Cardiac fibroblast (primary cell): ENCODE measurements around the gene CCZ1.
A peak's percentile ranks its signal among the peaks of the same experiment; 100 is the strongest.
"Not testable (repeated sequence)": the region's sequence is repeated elsewhere in the genome, so short reads cannot be mapped to it uniquely, and the experiment has no call there.

ENCODE experiments used
- DNase-seq, 2 donors: peaks; one replicate each; pipeline versions ENCODE4 v3.0.0 to v3.0.0-alpha.2; 2010; ENCODE audit warnings: low read depth in 2 of 2
- H3K4me3 ChIP-seq, 2 donors: replicated peaks in 1 of 2; 1 replicate in 1 of 2; 2 replicates in 1 of 2; pipeline ENCODE4 v1.5.1; 2011; ENCODE audit warnings: low read depth in 2 of 2, low read length in 2 of 2, mild to moderate bottlenecking in 2 of 2, moderate library complexity in 1 of 2
- CTCF ChIP-seq: IDR thresholded peaks from one replicate; pipeline ENCODE4 v1.5.1; 2011; ENCODE audit warnings: low read depth, mild to moderate bottlenecking, low read length, inconsistent platforms

The CCZ1 gene

DNA sequence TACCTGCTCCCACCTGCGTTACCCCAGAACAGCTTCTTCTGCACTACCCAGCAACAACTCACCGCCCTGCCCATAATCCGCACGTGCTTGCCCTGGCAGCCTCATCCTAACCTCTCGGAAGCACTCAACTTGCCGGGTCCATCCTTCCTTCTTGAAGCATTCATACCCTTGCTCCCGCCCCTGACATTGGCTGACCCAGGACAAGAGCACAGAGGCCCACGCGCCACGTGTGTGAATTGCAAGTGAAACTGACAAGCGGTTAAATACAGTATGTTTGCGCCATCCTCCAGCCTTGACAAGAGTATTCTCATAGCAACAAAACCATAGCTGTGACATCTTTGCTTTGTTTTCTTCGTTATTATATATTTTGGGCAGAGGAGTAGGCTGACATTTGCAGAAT, 28.8 kb upstream of the CCZ1 start:
- DNase-seq = no peak
- TF ChIP-seq CTCF = no peak
- no peak overlapping the region for H3K4me3 ChIP-seq

DNA sequence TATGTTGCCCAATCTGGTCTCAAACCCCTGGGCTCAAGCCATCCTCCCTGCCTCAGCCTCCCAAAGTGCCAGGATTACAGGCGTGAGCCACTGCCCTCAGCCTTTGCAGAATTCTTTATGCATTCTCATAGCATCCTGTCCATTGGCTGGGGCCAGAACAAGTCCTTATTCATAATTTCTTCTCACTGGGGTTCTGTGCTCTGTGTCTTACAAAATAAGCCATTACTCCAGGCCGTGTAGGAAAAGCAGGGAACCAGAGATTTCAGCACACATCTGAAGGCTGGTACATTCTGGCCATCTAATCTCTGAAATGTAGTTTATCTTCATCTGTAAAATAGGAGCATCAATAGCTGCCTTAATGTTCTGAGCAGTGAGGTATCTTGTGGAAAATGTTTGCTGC, 28.2 kb upstream of the CCZ1 start:
- no peak overlapping the region for H3K4me3 ChIP-seq
- DNase-seq = no peak
- TF ChIP-seq CTCF = no peak

DNA sequence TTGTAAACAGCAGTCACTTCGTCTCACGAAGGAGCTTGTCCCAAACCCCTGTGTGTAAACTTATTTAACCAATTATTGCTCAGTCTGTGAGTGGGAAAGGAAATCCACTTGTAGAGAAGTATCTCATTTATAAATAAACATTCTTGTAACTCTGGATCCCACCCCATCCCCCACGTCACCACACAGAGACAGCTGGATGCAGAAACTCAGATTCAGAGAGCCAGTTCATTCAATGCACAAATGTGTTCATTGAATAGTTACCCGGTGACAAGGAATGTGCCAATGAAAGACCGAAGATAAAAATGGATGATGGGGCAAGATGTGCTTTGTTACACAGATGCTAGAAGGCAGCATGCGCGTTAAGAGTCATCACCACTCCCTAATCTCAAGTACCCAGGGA, 26.2 kb upstream of the CCZ1 start:
- H3K4me3 ChIP-seq = no peak overlapping the region
- TF ChIP-seq CTCF = no peak
- peak in 1 of 2 donors; percentile 7 for DNase-seq

- not testable (repeated sequence) for H3K4me3 ChIP-seq
- peak in 1 of 2 donors; percentile 11 for DNase-seq
These were observed 18.9 kb upstream of the CCZ1 start for GRCh38 chr7:5879591-5879990.

GRCh38 chr7:5880106-5880505, 18.4 kb upstream of the CCZ1 start:
- DNase-seq, H3K4me3 ChIP-seq: not testable (repeated sequence)

GRCh38 chr7:5884431-5884830, 14.1 kb upstream of the CCZ1 start:
- H3K4me3 ChIP-seq, DNase-seq: not testable (repeated sequence)

- DNase-seq = not testable (repeated sequence)
These were observed 10.5 kb upstream of the CCZ1 start for GRCh38 chr7:5888021-5888420.

GRCh38 chr7:5890244-5890643, 8.3 kb upstream of the CCZ1 start:
- not testable (repeated sequence) for DNase-seq

More at GRCh38 chr7:5888021-5888420, 10.5 kb upstream of the CCZ1 start:
- H3K4me3 ChIP-seq = not testable (repeated sequence)

DNA sequence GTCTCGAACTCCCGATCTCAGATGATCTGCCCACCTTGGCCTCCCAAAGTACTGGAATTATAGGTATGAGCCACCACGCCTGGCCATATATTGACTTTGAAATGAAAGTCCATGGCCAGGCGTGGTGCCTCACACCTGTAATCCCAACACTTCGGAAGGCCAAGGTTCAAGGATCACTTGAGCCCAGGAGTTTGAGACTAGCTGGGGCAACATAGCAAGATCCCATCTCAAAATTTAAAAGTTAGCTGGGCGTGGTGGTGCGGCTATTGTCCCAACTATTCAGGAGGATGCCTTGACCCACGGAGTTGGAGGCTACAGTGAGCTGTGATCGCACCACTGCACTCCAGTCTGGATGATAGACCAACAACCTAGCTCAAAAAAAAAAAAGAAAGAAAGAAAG, 6.0 kb upstream of the CCZ1 start:
- no peak overlapping the region for H3K4me3 ChIP-seq
- DNase-seq = no peak
- no peak for TF ChIP-seq CTCF

More at GRCh38 chr7:5890244-5890643, 8.3 kb upstream of the CCZ1 start:
- not testable (repeated sequence) for H3K4me3 ChIP-seq

DNA sequence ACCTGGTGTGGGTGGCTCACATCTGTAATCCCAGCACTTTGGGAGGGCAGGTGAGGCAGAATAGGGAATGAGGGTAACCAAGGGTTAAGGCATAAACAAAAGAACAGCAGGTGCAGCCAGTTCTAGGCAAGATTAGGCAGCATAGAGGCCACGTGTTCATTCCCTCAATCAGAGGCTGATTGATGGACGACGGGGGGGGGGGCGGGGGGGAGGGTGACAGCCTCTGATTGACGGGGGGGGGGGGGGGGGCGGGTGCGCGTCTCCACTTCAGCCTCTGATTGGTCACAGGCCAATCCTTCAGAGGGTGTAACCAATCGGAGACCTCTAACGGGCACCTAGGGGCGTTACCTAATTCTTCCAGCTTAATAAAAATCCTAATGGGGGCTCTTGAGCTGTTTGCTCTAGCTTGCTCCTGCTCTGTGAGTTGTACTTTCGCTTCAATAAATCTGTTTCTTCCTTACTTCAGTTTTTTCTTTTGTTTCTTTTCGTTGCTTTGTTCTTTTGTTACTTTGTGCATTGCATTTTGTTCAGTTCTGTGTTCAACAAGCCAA, 1.1 kb upstream of the CCZ1 start:
- not testable (repeated sequence) for DNase-seq, H3K4me3 ChIP-seq

DNA sequence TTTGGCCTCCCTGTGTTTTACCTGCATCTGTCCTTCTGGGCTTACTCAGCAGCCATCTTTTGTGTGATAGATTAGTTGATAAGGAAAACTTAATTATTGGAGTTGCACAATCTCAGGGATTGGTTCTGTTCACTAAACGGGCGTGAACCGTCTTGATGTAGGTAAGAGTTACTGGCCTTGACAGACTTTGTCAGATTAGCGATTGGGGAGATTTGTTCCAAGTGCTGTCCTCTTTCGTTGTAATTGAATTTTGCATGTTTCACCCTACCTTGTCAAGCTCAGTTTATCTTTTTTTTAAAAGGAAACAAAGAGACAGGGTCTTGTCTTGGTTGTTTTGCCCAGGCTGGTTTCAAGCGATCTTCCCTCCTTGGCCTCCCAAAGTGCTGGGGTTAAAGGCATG, 4.5 kb downstream of the CCZ1 start:
- DNase-seq, H3K4me3 ChIP-seq: not testable (repeated sequence)

GRCh38 chr7:5904726-5905125, 6.2 kb downstream of the CCZ1 start:
- not testable (repeated sequence) for DNase-seq, H3K4me3 ChIP-seq

DNA sequence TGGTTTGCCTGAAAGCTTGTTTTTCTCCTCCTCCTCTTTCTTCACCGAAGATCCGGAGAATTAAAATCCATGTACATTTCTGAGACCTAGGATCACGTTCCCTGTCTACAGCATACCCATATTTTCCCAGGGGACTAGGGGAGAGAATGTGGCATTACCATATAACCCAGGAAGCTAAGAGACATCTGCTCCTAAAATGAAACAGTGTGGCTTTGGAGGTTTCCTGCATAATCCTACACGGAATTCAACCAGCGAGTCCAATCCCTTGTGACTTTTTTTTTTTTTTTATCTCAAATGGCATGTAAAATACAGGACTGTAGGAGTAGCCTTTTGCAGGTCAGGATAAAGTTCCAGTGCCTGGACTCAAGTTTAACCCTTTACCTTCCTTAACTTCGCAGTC, 10.3 kb downstream of the CCZ1 start:
- DNase-seq, H3K4me3 ChIP-seq: not testable (repeated sequence)

GRCh38 chr7:5916529-5916928, 18.0 kb downstream of the CCZ1 start:
- DNase-seq, H3K4me3 ChIP-seq: not testable (repeated sequence)

GRCh38 chr7:5924180-5924579, 25.6 kb downstream of the CCZ1 start:
- DNase-seq, H3K4me3 ChIP-seq: not testable (repeated sequence)
